ENCODE data around the gene RCAN1.

RCAN1 gene

GRCh38 chr21:34598931-34599400 lies 15.9 kb downstream of the RCAN1 start:
- DNase-seq: no peak

- no peak for DNase-seq
Measured at GRCh38 chr21:34597406-34597805, 17.5 kb downstream of the RCAN1 start.

DNA sequence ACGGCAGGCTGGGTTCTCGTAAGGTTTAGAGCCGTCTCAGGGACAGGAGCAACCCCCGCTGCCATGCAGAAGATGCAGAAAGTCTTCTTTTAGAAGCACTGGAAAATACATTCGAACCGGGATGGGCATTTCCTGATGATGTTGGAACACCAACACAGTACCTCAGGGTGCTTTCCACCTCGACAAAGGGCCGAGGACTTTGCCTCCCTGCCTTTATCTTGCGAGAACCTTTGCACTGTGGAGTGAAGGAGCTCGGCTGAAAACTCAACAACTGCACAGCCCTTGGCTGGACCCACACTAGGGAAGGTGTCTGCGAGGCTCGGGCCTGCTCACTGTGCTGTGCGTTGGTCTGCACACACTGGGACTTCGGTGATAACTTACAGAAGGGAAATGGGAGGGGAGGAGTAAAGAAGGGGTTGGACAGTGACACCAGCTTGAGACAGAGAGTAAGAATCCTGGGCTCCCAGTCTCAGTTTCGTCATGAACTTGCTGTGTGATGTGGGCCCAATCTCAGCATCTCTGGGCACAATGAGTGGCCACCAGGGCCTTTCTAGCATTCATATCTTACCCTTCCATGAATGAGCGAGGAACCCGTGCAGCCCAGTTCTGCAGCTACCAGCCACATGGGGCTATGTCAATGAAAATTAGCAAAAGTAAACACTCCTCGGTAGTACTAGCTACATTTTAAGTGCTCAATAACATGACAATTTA lies 18.2 kb downstream of the RCAN1 start:
- no peak for DNase-seq

- peak in 2 of 14 donors; percentile 14 to 67 for DNase-seq
Measured at GRCh38 chr21:34595457-34595856, 19.5 kb downstream of the RCAN1 start.

GRCh38 chr21:34594566-34595234 lies 20.2 kb downstream of the RCAN1 start:
- DNase-seq: no peak

GRCh38 chr21:34593954-34594531 lies 20.9 kb downstream of the RCAN1 start:
- no peak for DNase-seq

- DNase-seq: peak in 1 of 14 donors; percentile 55
Measured at GRCh38 chr21:34593423-34593822, 21.5 kb downstream of the RCAN1 start.

- DNase-seq: peak in 1 of 14 donors; percentile 41
Measured at GRCh38 chr21:34592120-34592955, 22.6 kb downstream of the RCAN1 start.

GRCh38 chr21:34590520-34590919 lies 24.4 kb downstream of the RCAN1 start:
- DNase-seq: no peak

DNA sequence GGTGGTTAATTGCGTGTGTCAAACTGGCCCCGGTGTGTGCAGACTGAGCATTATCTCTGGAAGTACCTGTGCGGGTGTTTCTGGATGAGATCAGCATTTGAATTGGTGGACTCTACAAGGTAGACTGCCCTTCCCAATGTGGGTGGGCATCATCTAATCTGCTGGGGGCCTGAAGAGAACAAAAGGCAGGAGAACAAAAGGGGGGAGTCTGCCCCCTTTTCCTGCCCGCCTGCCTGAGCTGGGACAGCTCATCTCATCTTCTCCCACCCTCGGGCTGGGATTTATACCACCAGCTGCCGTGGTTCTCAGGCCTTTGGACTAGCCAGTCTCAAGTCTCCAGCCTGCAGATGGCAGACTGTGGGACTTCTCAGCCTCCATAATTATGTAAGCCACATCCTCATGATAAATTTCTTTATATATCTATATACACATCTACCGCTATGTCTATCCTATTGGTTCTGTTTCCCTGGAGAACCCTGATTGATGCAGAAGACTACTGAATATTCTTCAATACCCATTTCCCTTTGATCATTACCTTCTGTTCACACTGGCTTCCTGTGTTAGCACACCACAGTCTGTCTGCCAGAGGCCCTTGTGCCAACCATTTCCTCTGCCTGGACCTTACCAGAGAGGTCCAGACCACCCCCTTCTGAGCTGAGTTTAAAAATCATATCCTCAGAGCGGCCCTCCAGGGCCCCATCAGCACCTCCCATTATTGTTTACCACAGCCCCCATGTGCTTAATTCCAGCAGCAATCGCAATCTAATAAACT lies 25.2 kb downstream of the RCAN1 start:
- DNase-seq: no peak

GRCh38 chr21:34583926-34584563 lies 30.9 kb downstream of the RCAN1 start:
- no peak for DNase-seq

GRCh38 chr21:34582506-34583150 lies 32.3 kb downstream of the RCAN1 start:
- no peak for DNase-seq

DNA sequence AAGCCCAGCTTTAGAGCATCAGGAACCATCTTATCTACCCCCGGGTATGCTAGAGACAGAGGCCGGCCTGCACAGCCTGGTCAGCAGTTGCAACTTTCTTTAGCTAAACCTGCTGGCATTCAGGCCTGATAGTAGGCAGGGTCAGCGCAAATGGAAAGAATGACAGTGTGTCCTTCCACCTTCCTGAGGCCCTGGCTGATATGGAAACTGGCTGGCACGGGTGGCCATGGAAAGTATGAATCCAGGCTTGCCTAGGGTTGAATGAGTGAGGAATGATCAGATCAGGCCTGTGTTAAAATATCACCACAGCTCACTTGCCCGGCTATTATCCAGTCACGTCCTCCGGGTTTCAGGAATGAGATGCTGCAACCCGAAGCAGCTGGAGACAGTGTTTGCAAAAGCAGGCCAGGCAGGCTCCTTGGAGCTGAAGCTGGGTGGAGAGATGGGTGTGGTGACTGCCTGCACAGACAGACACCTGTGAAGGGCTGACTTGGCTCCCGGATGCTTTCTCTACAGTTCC lies 34.7 kb downstream of the RCAN1 start:
- DNase-seq: no peak

DNA sequence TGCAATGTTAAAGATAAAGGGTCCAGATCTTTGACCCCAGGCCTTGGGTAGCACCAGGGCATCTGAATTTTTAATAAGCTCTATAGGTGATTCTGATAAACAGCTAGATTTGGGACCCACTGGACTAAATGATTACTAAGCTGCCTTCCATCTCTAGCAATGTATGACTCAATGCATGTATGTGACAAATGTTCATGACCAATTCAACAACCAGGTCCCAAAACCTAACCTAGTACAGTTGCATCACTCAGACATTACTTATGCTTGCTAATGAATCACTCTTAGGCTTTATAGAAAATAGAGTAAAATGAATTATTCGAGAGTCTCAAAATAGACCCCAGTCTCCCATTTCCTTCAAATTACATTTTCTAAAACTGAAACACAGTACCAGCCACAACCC lies 35.5 kb downstream of the RCAN1 start:
- no peak for DNase-seq

DNA sequence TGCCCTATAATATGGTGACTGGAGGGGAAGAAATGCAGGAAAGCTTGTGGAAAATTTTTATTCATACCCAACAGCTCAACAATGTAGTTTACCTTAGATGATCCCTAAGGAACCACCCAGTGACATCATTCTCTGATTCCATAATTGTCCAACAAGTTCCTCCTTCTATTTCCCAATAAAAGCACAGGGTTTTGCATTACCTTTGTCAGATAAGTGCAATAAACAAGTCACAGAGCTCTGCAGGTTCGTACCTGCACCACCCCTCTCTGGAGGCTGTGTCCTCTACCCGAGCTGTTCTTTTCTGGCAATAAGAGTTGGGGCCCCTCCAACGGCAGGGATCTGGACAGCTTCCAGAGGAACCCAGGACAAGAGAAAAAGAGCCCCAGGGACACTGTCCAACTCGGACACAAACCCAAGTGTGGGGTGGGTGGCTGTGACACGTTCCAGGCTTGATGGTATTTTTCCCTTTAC lies 38.8 kb downstream of the RCAN1 start:
- DNase-seq: peak in 1 of 14 donors; percentile 17

GRCh38 chr21:34574601-34575529 lies 40.0 kb downstream of the RCAN1 start:
- DNase-seq: no peak

GRCh38 chr21:34571994-34572393 lies 42.9 kb downstream of the RCAN1 start:
- DNase-seq: no peak

DNA sequence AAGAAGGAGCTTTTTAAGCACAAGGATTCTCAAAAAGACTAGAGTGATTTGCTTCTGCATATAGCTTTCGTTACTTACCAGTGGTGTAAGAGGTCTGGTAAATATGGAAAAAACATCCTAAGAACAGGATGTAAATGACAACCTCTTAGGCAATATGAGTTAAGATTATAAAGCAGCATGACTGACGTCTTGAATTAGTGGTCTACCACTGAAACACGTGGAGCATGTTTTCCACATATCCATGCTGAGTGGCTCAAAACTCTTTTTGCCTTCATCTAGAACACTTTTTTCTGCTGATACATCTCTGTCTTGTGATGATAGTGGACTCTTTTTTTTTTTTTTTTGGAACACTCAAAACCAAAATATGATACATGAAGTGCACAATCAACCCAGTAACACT lies 44.6 kb downstream of the RCAN1 start:
- no peak for DNase-seq

DNA sequence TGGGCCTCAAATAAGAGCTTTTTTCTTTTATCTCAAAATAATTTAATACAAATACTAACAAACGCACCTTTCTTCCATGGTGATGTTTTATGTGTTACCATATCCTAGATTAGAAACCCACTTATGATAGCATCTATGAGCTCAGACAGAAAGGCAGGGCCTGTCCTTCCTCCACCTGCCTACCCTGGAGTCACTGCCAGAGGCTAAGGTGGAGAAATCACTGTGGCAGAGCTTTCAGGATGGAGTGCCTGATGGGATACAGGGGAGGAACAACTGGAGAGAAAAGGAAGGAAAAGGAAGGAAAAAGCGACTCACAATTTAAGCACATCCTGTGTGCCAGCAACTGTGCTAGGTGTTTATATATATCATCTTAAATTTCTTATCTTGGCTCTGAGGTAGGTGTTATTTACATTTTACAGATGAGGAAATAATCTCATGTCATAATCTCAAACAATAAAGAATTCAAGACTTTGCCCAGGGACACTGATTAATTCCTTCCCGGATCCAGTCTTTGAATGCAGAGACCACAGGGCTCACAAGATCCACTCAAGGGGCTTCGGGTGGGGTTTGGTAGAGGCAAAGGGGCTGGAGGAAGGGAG lies 45.4 kb downstream of the RCAN1 start:
- no peak for DNase-seq

Data from C1 segment of cervical spinal cord (tissue), 14 donors.